Measurements from ENCODE around the gene IL22RA1. TPM values are rescaled to one million over a fixed set of nuclear protein-coding genes. Genes with fewer than 3 reads are reported as not detected.
A peak's percentile ranks its signal among the peaks of the same experiment; 100 is the strongest.

Gene IL22RA1, protein sequence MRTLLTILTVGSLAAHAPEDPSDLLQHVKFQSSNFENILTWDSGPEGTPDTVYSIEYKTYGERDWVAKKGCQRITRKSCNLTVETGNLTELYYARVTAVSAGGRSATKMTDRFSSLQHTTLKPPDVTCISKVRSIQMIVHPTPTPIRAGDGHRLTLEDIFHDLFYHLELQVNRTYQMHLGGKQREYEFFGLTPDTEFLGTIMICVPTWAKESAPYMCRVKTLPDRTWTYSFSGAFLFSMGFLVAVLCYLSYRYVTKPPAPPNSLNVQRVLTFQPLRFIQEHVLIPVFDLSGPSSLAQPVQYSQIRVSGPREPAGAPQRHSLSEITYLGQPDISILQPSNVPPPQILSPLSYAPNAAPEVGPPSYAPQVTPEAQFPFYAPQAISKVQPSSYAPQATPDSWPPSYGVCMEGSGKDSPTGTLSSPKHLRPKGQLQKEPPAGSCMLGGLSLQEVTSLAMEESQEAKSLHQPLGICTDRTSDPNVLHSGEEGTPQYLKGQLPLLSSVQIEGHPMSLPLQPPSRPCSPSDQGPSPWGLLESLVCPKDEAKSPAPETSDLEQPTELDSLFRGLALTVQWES
- total RNA-seq (2021), result 0.13 TPM in 1 of 2 replicates, not detected in the other
- long read RNA-seq, result 0 reads

DNA sequence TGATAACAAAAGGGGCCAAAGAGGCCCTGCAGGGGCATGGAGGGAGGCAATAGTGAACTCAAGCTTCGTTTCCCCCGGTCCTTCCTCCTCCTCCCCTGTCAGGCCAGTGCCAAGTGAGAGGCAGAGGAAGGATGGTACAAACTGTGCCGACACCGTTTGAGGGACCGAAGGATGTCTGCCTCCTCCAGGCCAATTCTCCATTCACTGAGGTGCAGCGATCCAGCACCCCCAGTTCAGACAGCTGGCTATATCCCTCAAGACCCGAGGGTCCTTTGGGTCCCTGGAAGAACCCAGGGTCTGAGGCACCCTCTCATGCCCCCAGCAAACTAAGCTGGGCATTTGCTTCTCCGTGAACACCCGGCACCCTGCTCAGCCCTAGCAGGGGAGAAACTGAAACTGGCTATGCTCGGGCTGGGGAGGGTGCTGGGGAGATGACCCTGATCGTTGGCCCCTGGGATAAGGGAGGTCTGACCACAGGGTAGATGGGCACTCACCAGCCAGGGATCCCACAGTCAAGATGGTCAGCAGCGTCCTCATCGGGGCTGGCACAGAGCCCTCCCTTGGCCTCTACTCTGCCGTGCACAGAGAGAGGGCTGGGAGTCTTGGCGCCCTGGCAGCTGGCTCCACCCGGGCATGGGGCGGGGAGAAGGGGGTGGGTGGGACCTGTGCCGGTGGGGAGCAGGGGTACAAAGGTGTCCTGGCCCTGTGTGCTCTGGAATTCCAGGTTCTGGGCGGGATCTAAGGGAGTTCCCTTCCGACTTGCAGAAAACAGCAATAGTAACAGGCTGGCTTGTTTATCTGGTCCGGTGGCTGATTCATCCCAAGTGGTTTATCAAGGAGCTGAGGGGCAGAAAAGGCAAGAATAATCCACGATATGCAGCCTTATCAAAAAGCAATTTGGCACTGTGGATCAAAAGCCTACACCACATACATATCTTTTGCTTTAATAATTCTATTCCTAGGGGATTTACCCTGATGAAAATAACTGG is at the start of gene IL22RA1:
IL22RA1 (minus strand) TSS at position 595 of the 989 bp plus-strand sequence; CDS start at position 537, 58 bp downstream.
- H3K9ac ChIP-seq (ENCODE audit: extremely low read depth, insufficient read length, low read length), result no peak within 1 kb of the TSS
- H3K79me1 ChIP-seq (ENCODE audit: insufficient read depth, low read depth, low read length, poor library complexity, severe bottlenecking), result no peaks in the 10 kb centered on the region
- Mint-ChIP-seq H3K9me3 (no peaks in the 10 kb centered on the region), H3K36me3 (ENCODE audit: insufficient read depth in 1 of 3, low read depth in 3 of 3) (no peaks in the 10 kb centered on the region), H3K27ac (peak within 1 kb of the TSS in 1 of 3 experiments; percentile 41; a peak in 1 of 7 replicates), H3K4me1 (peaks cover 0 to 4% of the 10 kb centered on the region in 2 experiments; a peak in 3 of 4 replicates), H3K4me3 (no peak within 1 kb of the TSS), H3K27me3 (ENCODE audit: low read depth) (peaks cover 4% of the 10 kb centered on the region)
- 0 out of 2 replicates have a peak, but pooled peaks cover 2% of the 10 kb centered on the region for H3K4me1 ChIP-seq (ENCODE audit: insufficient read depth, low read length)
- H3K4me2 ChIP-seq (ENCODE audit: insufficient read depth, insufficient read length, low read length), result no peak within 1 kb of the TSS
- no peak within 1 kb of the TSS for H4K91ac ChIP-seq (ENCODE audit: insufficient read length, low read depth, low read length)
- H4K5ac ChIP-seq (ENCODE audit: insufficient read length, low read depth, low read length), result no peak within 1 kb of the TSS
- H2BK20ac ChIP-seq (ENCODE audit: low read depth, low read length, poor library complexity, severe bottlenecking), result no peak within 1 kb of the TSS
- no peak within 1 kb of the TSS for H3K4ac ChIP-seq (ENCODE audit: low read depth, low read length)
- H3T11ph ChIP-seq (ENCODE audit: low read length), result no peak within 1 kb of the TSS
- no peaks in the 10 kb centered on the region for H4K20me1 ChIP-seq (ENCODE audit: control insufficient read depth, insufficient read depth, insufficient read length)
- no CpG with 5 or more reads among the region's 22 CpGs for WGBS (ENCODE audit: extremely low coverage, insufficient read length, low lambda C conversion rate)
- H2AFZ ChIP-seq (ENCODE audit: low read length), result no peak within 1 kb of the TSS
- H2BK15ac ChIP-seq (ENCODE audit: low read depth, low read length), result no peak within 1 kb of the TSS
- H3K79me2 ChIP-seq (ENCODE audit: insufficient read depth, low read length), result no peaks in the 10 kb centered on the region
- no peak within 1 kb of the TSS for H2BK5ac ChIP-seq (ENCODE audit: insufficient read length, low read length)
- no peaks in the 10 kb centered on the region for H3K9me3 ChIP-seq (ENCODE audit: control insufficient read depth, low read depth, low read length)
- H3K27ac ChIP-seq (ENCODE audit: insufficient read length, low read depth, low read length), result no peak within 1 kb of the TSS
- H3K18ac ChIP-seq (ENCODE audit: insufficient read length, low read depth, low read length), result no peak within 1 kb of the TSS
- no peak within 1 kb of the TSS for H2BK120ac ChIP-seq (ENCODE audit: low read depth, low read length, poor library complexity, severe bottlenecking)
- H3K23me2 ChIP-seq (ENCODE audit: insufficient read length, low read depth, low read length, poor library complexity, severe bottlenecking), result no peaks in the 10 kb centered on the region
- H3K27me3 ChIP-seq (ENCODE audit: insufficient read depth, low read length), result no peaks in the 10 kb centered on the region
- no peak for DNase-seq
- H2AK5ac ChIP-seq (ENCODE audit: insufficient read length, low read length), result no peak within 1 kb of the TSS
- TF ChIP-seq, protein P1, sequence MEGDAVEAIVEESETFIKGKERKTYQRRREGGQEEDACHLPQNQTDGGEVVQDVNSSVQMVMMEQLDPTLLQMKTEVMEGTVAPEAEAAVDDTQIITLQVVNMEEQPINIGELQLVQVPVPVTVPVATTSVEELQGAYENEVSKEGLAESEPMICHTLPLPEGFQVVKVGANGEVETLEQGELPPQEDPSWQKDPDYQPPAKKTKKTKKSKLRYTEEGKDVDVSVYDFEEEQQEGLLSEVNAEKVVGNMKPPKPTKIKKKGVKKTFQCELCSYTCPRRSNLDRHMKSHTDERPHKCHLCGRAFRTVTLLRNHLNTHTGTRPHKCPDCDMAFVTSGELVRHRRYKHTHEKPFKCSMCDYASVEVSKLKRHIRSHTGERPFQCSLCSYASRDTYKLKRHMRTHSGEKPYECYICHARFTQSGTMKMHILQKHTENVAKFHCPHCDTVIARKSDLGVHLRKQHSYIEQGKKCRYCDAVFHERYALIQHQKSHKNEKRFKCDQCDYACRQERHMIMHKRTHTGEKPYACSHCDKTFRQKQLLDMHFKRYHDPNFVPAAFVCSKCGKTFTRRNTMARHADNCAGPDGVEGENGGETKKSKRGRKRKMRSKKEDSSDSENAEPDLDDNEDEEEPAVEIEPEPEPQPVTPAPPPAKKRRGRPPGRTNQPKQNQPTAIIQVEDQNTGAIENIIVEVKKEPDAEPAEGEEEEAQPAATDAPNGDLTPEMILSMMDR (conservative IDR thresholded peaks at IDR 0.05), result no peak
- H2BK12ac ChIP-seq (ENCODE audit: insufficient read length, low read depth, low read length), result no peak within 1 kb of the TSS
- H3K56ac ChIP-seq (ENCODE audit: insufficient read length, low read depth, low read length), result no peak within 1 kb of the TSS
- H4K8ac ChIP-seq (replicated peaks; ENCODE audit: insufficient read length, low read depth, low read length), result no peak within 1 kb of the TSS
- H3K14ac ChIP-seq (ENCODE audit: insufficient read depth, low read length), result no peak within 1 kb of the TSS; the same call in 1 of the 2 replicates
- H3K23ac ChIP-seq (ENCODE audit: insufficient read length, low read depth, low read length), result no peak within 1 kb of the TSS

Data from H9 (cell line).